Tibial nerve (tissue), 4 donors: Measurements from ENCODE around the gene CUX1. TPM values are rescaled to one million over a fixed set of nuclear protein-coding genes. Genes with fewer than 3 reads are reported as not detected.

Experiments used
- DNase-seq, 2 donors: peaks; one replicate each; pipeline ENCODE4 v3.0.0-alpha.2; 2019; ENCODE audit warnings: low spot score in 2 of 2
- H3K27ac ChIP-seq, 4 donors: fragments of 200-600 bp; sonication (generic) in 3 of 4; one replicate each; pipeline ENCODE4 v1.5.1; 2017 to 2019; ENCODE audit warnings: mild to moderate bottlenecking in 1 of 4
- H3K27me3 ChIP-seq, 2 donors: fragments of 200-600 bp; sonication (generic) in 1 of 2; one replicate each; pipeline versions ENCODE4 v1.5.1 to v1.6.0; 2017 to 2019
- H3K36me3 ChIP-seq, 3 donors: fragments of 200-600 bp; sonication (generic); one replicate each; pipeline ENCODE4 v1.5.1; 2018 to 2019
- H3K4me1 ChIP-seq, 4 donors: fragments of 200-600 bp; sonication (generic) in 3 of 4; one replicate each; pipeline ENCODE4 v1.5.1; 2017 to 2019
- H3K4me3 ChIP-seq, 4 donors: fragments of 200-600 bp; sonication (generic) in 3 of 4; one replicate each; pipeline ENCODE4 v1.5.1; 2017 to 2019; ENCODE audit warnings: mild to moderate bottlenecking in 1 of 4, moderate library complexity in 1 of 4
- H3K9me3 ChIP-seq, 4 donors: fragments of 200-600 bp; sonication (generic) in 3 of 4; one replicate each; pipeline ENCODE4 v1.5.1; 2017 to 2019
- EP300 ChIP-seq, 2 donors: sonication (generic); formaldehyde crosslinking; IDR thresholded peaks; one replicate each; pipeline ENCODE4 v1.6.1; 2017; ENCODE audit warnings: antibody characterized with exemption in 2 of 2, mild to moderate bottlenecking in 1 of 2
- POLR2A ChIP-seq, 2 donors: fragments of 450-650 bp; IDR thresholded peaks; one replicate each; pipeline ENCODE4 v1.6.1; 2017; ENCODE audit warnings: antibody characterized with exemption in 2 of 2, mild to moderate bottlenecking in 2 of 2, moderate library complexity in 2 of 2
- WGBS, 2 donors: methylation state at CpG; one replicate each; pipeline ENCODE4 v1.1.5; 2018; 5-methylcytosine and 5-hydroxymethylcytosine counted together
- total RNA-seq, 4 donors: library from RNA; depleted of rRNA; stranded (reverse); fragments of >200 nt; gene quantifications; one replicate each; pipeline ENCODE4 v1.1.0, GENCODE V29; 2016
- TF ChIP-seq, protein P1 (sequence below), 5 experiments: fragments of 200-600 bp in 3 of 5; fragments of 450-650 bp in 2 of 5; sonication (generic) in 3 of 5; IDR thresholded peaks; one replicate each; pipeline ENCODE4 v1.5.1; 2016 to 2019; ENCODE audit warnings: antibody characterized with exemption in 5 of 5, mild to moderate bottlenecking in 3 of 5, moderate library complexity in 2 of 5

CUX1 gene
- total RNA-seq, 4 donors from 2014 or later = 74.5 to 104 (median 84.3) TPM

DNA sequence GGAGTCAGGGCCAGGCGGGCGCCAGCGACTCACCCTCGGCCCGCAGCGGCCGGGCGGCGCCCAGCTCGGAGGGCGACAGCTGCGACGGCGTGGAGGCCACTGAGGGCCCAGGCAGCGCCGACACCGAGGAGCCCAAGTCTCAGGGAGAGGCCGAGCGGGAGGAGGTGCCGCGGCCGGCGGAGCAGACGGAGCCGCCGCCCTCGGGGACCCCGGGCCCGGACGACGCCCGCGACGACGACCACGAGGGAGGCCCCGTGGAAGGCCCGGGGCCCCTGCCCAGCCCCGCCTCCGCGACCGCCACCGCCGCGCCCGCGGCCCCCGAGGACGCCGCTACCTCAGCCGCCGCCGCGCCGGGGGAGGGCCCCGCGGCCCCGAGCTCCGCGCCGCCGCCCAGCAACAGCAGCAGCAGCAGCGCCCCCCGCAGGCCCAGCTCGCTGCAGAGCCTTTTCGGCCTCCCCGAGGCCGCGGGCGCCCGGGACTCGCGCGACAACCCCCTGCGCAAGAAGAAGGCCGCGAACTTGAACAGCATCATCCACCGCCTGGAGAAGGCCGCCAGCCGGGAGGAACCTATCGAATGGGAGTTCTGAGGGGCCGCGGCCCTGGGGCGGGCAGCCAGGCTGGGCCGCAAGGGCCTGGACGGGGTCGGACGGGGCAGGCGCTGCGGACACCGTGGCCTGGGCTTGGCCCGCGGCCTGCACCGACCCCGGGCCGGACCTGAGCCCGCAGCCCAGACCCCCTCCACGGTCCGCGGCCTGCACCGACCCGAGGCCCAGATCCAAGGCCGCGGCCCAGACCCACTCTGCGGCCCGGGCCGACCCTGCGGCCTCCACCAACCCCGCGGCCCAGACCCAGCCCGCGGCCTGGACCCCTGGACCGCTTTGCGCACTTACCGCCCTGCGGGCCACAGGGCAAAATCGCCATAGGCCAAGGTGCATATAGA, 431.3 kb downstream of the CUX1 start:
- 87 to 90% methylated on average over 54 to 59 of the region's 117 CpGs for WGBS, 2 donors

DNA sequence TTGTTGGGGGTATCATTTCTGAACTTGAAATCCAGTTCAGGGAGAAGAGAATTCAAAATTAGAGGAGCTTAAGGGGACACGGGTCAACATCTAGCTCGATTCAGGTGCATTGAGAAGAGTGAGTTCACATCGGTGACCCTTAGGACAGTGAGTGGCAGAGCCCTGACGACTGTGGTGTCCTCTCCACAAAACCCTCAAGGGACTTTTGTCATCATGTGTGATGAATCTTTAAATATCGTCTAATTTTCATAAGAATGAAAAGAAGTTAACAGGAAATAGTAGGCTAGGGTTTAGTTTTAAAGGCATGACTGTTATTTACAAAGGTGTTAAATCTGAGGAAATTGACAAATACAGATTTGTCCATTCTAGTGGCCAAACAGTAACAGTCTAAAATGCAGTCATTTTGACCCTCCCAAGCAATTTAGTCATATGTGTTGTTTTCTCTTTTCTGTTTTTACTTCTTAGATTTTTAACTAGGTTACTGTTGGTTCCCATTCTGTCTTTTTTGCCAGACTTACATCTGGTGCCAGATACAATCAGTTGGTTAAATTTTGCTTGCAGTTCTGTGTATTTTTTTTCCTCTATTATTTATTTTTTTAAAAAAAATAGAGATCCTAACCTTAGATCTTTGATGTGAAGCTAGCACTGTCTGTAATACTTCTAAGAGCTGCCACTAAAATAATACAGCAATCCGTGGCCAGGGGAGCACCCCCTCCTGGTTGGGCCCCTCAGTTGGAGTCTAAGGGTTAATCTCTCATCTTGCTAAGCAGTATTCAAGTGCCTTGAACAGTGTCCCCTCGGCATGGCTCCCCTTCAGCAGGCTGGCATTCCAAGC, 434.3 kb downstream of the CUX1 start:
- H3K4me3 ChIP-seq = no peak overlapping the region
- H3K4me1 ChIP-seq = peaks cover 0 to 4% (median 0%) of the 10 kb centered on the region in 4 donors
- no peak for DNase-seq
- peaks cover 0 to 48% (median 9%) of the 10 kb centered on the region in 3 donors for H3K36me3 ChIP-seq
- H3K9me3 ChIP-seq = no peaks in the 10 kb centered on the region
- WGBS, 2 donors = 65 to 68% methylated on average over 7 of the region's 7 CpGs
- TF ChIP-seq EP300 (IDR thresholded peaks at IDR 0.05) (no peak), POLR2A (IDR thresholded peaks at IDR 0.05) (no peak)
- TF ChIP-seq, protein P1, sequence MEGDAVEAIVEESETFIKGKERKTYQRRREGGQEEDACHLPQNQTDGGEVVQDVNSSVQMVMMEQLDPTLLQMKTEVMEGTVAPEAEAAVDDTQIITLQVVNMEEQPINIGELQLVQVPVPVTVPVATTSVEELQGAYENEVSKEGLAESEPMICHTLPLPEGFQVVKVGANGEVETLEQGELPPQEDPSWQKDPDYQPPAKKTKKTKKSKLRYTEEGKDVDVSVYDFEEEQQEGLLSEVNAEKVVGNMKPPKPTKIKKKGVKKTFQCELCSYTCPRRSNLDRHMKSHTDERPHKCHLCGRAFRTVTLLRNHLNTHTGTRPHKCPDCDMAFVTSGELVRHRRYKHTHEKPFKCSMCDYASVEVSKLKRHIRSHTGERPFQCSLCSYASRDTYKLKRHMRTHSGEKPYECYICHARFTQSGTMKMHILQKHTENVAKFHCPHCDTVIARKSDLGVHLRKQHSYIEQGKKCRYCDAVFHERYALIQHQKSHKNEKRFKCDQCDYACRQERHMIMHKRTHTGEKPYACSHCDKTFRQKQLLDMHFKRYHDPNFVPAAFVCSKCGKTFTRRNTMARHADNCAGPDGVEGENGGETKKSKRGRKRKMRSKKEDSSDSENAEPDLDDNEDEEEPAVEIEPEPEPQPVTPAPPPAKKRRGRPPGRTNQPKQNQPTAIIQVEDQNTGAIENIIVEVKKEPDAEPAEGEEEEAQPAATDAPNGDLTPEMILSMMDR (IDR thresholded peaks at IDR 0.05) = no peak
- no peaks in the 10 kb centered on the region for H3K27me3 ChIP-seq
- no peak overlapping the region for H3K27ac ChIP-seq

More for the DNA sequence above, 431.3 kb downstream of the CUX1 start:
- Histone ChIP-seq H3K27me3 (no peaks in the 10 kb centered on the region), H3K9me3 (no peaks in the 10 kb centered on the region), H3K4me1 (no peaks in the 10 kb centered on the region), H3K36me3 (peaks cover 0 to 72% (median 9%) of the 10 kb centered on the region in 3 donors), H3K4me3 (no peak overlapping the region), H3K27ac (no peak overlapping the region)
- no peak for TF ChIP-seq POLR2A (IDR thresholded peaks at IDR 0.05)
- no peak for TF ChIP-seq EP300 (IDR thresholded peaks at IDR 0.05)
- TF ChIP-seq, protein P1 (IDR thresholded peaks at IDR 0.05) = no peak
- no peak for DNase-seq

DNA sequence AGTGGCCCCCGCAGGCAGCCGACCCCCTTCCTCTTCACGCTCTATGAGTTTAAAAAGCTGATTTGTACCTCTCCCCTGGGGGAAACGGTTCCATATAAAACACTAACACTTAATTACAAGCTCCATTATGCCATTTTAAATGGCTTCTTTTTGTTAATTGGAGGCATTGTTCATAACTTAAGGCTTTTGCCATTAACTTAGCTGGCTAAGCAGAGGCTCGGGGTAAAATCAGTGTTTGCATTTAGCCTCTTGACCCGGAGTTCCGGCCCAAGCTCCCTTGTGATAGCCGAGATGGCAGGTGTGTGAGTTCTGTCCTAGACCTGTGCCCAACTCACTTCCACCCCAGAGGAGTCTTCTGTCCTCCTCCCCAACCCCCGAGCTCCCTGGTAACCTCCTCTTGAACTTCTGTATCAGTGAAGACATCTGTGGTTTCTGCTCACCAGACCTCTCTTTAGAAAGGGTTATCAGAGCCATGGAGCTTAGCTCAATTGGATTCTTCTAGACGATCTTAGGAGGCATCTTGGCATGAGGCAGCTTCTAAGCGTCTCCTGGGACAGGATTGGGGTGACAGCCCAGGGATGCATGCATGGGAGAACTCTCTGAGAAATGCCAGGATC, 435.0 kb downstream of the CUX1 start:
- WGBS, 2 donors = 69 to 70% methylated on average over 11 of the region's 11 CpGs
- H3K27me3 ChIP-seq = no peaks in the 10 kb centered on the region
- TF ChIP-seq EP300 (IDR thresholded peaks at IDR 0.05) = no peak
- no peak for TF ChIP-seq POLR2A (IDR thresholded peaks at IDR 0.05)
- TF ChIP-seq, protein P1 (IDR thresholded peaks at IDR 0.05) = no peak
- DNase-seq = no peak
- H3K36me3 ChIP-seq = peaks cover 0 to 43% (median 9%) of the 10 kb centered on the region in 3 donors
- H3K27ac ChIP-seq = no peak overlapping the region
- peaks cover 0 to 4% (median 0%) of the 10 kb centered on the region in 4 donors for H3K4me1 ChIP-seq
- no peaks in the 10 kb centered on the region for H3K9me3 ChIP-seq
- no peak overlapping the region for H3K4me3 ChIP-seq

DNA sequence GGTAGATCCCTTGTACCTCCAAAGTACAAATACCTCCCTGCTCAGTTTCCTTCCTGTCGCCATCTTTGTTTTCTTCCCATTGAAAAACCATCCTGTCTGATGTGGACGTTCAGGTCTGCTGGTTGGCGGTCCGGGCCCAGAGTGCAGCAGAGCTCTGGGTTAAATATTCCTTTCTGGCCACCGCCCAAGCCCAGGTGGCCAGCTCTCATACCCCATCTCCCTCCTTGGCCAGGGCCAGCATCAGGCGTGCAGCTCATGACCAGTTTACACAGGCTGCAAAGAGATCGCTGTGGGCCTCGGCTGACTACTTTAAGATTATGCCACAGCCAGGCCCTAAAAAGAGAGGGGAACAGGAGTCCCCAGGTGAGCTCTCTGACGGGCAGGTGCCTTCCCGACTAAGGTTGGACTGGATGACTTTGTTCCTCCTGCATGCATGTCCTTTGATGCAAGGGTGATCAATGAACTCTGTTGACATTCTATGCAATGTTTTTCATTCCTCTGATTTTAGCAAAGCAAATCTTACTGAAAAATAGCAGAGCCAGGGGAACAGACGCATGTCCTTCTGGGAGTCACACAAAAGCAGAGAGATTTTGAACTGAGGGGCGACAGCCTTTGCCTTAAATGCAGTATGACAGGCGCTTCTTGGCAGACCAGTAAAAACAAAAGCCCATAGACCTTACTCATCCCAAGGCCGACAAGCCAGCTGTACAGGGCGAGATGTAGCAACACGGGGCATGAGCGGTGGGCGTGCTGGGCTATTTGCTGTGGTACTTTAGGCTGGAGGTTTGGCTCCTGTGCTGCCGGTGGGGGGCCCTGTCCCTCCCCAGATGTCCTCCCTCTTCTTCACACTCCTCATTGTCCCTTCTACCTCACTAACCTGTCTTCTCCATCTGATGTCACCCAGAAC, 435.9 kb downstream of the CUX1 start:
- Histone ChIP-seq H3K4me3 (no peak overlapping the region), H3K36me3 (peaks cover 0 to 36% (median 9%) of the 10 kb centered on the region in 3 donors), H3K27ac (no peak overlapping the region), H3K4me1 (peaks cover 0 to 4% (median 0%) of the 10 kb centered on the region in 4 donors), H3K27me3 (no peaks in the 10 kb centered on the region), H3K9me3 (no peaks in the 10 kb centered on the region)
- DNase-seq = no peak
- WGBS, 2 donors = 88 to 91% methylated on average over 19 of the region's 19 CpGs
- TF ChIP-seq POLR2A (IDR thresholded peaks at IDR 0.05) = no peak
- no peak for TF ChIP-seq EP300 (IDR thresholded peaks at IDR 0.05)
- TF ChIP-seq, protein P1 (IDR thresholded peaks at IDR 0.05) = no peak
